ENCODE results near the gene TMEM117.

The TMEM117 gene

DNA sequence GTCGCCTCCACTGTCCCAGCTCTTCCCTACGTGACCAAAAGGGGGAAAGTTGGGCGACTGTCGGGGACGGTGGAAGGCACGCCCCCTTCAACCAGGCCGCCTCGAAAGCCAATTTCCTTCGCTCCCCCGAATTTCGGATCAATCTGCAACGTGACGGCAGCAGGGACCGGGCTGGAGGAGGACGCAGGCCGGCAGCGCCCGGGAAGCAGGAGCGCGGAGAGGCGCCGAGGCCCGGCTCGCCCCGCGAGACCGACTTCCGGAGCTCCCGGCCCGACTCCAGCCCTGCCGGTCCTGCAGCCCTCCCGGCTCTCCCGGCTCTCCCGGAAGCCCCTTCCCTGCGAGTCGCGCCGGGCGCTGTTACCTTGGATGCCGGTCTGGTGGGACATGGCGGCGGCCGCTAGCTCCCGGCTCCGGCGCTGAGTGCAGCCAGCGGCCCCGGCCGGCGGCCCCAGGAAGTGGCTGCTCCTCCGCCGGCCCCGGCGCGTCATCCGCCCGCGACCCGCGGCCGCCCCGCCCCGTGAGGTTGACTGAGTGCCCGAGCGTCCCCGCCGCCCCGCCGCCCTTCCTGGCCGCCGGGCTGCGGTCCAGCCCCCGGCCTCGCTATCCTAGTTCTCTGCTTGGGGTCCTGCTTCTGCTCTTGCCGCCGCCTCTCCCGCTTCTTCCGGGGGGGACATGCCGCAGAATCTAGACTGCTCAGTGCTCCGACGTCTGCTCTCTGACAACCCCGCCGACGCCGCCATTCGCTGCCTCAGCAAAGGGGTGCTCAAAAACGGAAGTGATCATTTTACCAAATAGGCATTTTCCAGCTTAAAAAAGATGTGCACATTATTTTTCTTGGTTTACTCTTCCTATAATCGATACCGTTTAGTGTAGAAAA lies 29.8 kb upstream of the TMEM117 start, which contains the start of gene TWF1:
Gene TWF1, minus strand, starts transcription at position 458 of the 877 bp plus-strand sequence. Its CDS starts 72 bp downstream, at position 386.
- peak within 1 kb of the TSS; percentile 88 to 93 for H3K4me3 ChIP-seq (replicated peaks in 1 of 2; ENCODE audit: low read depth in 2 of 2, low read length in 2 of 2)
- peak; percentile 77 to 85 for DNase-seq (ENCODE audit: low read depth in 2 of 2)
- TF ChIP-seq CTCF (IDR thresholded peaks at IDR 0.05; ENCODE audit: low read depth, low read length): peak; percentile 42

- H3K4me3 ChIP-seq (replicated peaks in 1 of 2; ENCODE audit: low read depth in 2 of 2, low read length in 2 of 2): peak overlapping the region; percentile 75 to 88
- peak in 1 of 2 donors; percentile 5 for DNase-seq (ENCODE audit: low read depth in 2 of 2)
- TF ChIP-seq CTCF (IDR thresholded peaks at IDR 0.05; ENCODE audit: low read depth, low read length): no peak
These were observed 29.2 kb upstream of the TMEM117 start for GRCh38 chr12:43806737-43807072.

DNA sequence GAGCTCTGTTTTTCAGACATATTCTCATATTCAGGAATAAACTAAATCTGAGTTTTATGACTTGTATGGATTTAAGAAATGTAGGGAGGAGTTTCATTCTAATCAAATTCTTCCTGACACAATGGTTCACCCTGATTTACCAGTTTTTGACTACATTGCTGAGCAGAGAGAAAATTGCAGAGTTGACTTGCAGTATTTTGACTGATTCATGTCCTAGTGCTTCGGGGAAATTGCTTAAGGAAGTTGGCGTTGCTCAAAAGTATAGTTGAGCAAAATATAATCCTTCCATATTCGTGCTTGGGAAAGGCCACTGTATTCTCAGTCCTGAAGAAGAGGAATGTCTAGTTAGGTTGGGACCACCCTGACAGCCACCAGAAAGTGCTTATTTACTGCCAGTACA lies 28.5 kb upstream of the TMEM117 start:
- no peak for TF ChIP-seq CTCF (IDR thresholded peaks at IDR 0.05; ENCODE audit: low read depth, low read length)
- no peak overlapping the region for H3K4me3 ChIP-seq (replicated peaks in 1 of 2; ENCODE audit: low read depth in 2 of 2, low read length in 2 of 2)
- no peak for DNase-seq (ENCODE audit: low read depth in 2 of 2)

GRCh38 chr12:43812057-43812456 lies 23.8 kb upstream of the TMEM117 start:
- no peak for TF ChIP-seq CTCF (IDR thresholded peaks at IDR 0.05; ENCODE audit: low read depth, low read length)
- no peak overlapping the region for H3K4me3 ChIP-seq (replicated peaks in 1 of 2; ENCODE audit: low read depth in 2 of 2, low read length in 2 of 2)
- DNase-seq (ENCODE audit: low read depth in 2 of 2): no peak

- DNase-seq (ENCODE audit: low read depth in 2 of 2): no peak
- no peak for TF ChIP-seq CTCF (IDR thresholded peaks at IDR 0.05; ENCODE audit: low read depth, low read length)
- no peak overlapping the region for H3K4me3 ChIP-seq (replicated peaks in 1 of 2; ENCODE audit: low read depth in 2 of 2, low read length in 2 of 2)
These were observed 23.0 kb upstream of the TMEM117 start for GRCh38 chr12:43812926-43813325.

GRCh38 chr12:43815416-43815815 lies 20.5 kb upstream of the TMEM117 start:
- no peak for DNase-seq (ENCODE audit: low read depth in 2 of 2)
- no peak for TF ChIP-seq CTCF (IDR thresholded peaks at IDR 0.05; ENCODE audit: low read depth, low read length)
- no peak overlapping the region for H3K4me3 ChIP-seq (replicated peaks in 1 of 2; ENCODE audit: low read depth in 2 of 2, low read length in 2 of 2)
